GM12878 (cell line): ENCODE measurements around the gene CACNA1G. TPM values are rescaled to one million over a fixed set of nuclear protein-coding genes. Genes with fewer than 3 reads are reported as not detected.

Experiments used
- ATAC-seq: fragments of 200-7000 bp; cut with Tn5 transposase; 3 replicates; pipeline ENCODE4 v1.9.1; 2020; ENCODE audit warnings: mild to moderate bottlenecking, moderate library complexity
- BruUV-seq: library from RNA; stranded (reverse); fragments of 400-500 nt; replicated peaks from 2 replicates; lab custom pipeline; 2021; lab: Mats Ljungman, UMichigan
- CTCF ChIA-PET: fragments of 300-600 bp; sonication (Branson Sonifier 250); formaldehyde crosslinking; extraction: SDS; loops from one replicate; lab custom pipeline; 2021; ENCODE audit warnings: inconsistent platforms; lab: Yijun Ruan, JAX
- POLR2A ChIA-PET: fragments of 350-600 bp; formaldehyde crosslinking; extraction: SDS; loops from one replicate; lab custom pipeline; 2021; ENCODE audit warnings: inconsistent platforms; lab: Charles Lee
- RAD21 ChIA-PET: fragments of 300-600 bp; sonication (Branson Sonifier 250); formaldehyde crosslinking; loops from one replicate; lab custom pipeline; 2023; ENCODE audit warnings: antibody characterized with exemption; ENCODE audit not compliant: unreplicated experiment; lab: Charles Lee
- SMC1A ChIA-PET: fragments of 300-600 bp; sonication (Branson Sonifier 250); formaldehyde crosslinking; loops from one replicate; lab custom pipeline; 2023; ENCODE audit not compliant: unreplicated experiment, uncharacterized antibody; lab: Charles Lee
- DNase-seq: peaks from one replicate; pipeline ENCODE4 v3.0.0-alpha.2; 2011; ENCODE audit warnings: low read depth, low spot score
- FAIRE-seq: peaks from 3 replicates; lab custom pipeline; 2011; peaks lifted over from hg19 to GRCh38; lab: Jason Lieb, UNC
- H2AFZ ChIP-seq: 2 replicates; pipeline ENCODE4 v1.6.0; 2011; ENCODE audit warnings: low read depth, low read length, control low read depth; ENCODE audit not compliant: control insufficient read depth
- H3K27ac ChIP-seq: 2 replicates; pipeline ENCODE4 v1.5.1; 2011; ENCODE audit warnings: control low read depth; ENCODE audit not compliant: control insufficient read depth, insufficient read depth
- H3K27me3 ChIP-seq, 2 experiments: replicated peaks in 1 of 2; 2 replicates each; pipeline versions ENCODE4 v1.6.0 to v1.6.1; 2011; ENCODE audit warnings: low read length in 1 of 2; ENCODE audit not compliant: control insufficient read depth in 2 of 2, insufficient read depth in 2 of 2
- H3K36me3 ChIP-seq, 2 experiments: 2 replicates each; pipeline ENCODE4 v1.5.1; 2011; ENCODE audit warnings: low read length in 1 of 2; ENCODE audit not compliant: control insufficient read depth in 2 of 2, insufficient read depth in 2 of 2
- H3K4me1 ChIP-seq: 2 replicates; pipeline ENCODE4 v1.6.1; 2011; ENCODE audit warnings: mild to moderate bottlenecking, low read length, moderate library complexity, mixed read lengths; ENCODE audit not compliant: control insufficient read depth, insufficient read depth
- H3K4me2 ChIP-seq: 2 replicates; pipeline ENCODE4 v1.6.0; 2011; ENCODE audit warnings: control low read depth; ENCODE audit not compliant: control insufficient read depth, insufficient read depth
- H3K4me3 ChIP-seq: fragments of 200-600 bp; sonication (generic); 2 replicates; pipeline ENCODE4 v1.5.1; 2016
- H3K79me2 ChIP-seq: 2 replicates; pipeline ENCODE4 v1.6.0; 2011; ENCODE audit warnings: low read length; ENCODE audit not compliant: control insufficient read depth, insufficient read depth
- H3K9ac ChIP-seq: 2 replicates; pipeline ENCODE4 v1.8.0; 2011; ENCODE audit warnings: low read length, control low read depth, mixed read lengths; ENCODE audit not compliant: control insufficient read depth, insufficient read depth
- H3K9me3 ChIP-seq: replicated peaks from 3 replicates; pipeline ENCODE4 v1.5.1; 2011; ENCODE audit warnings: mild to moderate bottlenecking, low read length; ENCODE audit not compliant: control insufficient read depth, insufficient read depth
- H4K20me1 ChIP-seq: 2 replicates; pipeline ENCODE4 v1.6.0; 2011; ENCODE audit not compliant: control insufficient read depth, insufficient read depth
- BHLHE40 ChIP-seq, 2 experiments: fragments of 450-650 bp in 1 of 2; IDR thresholded peaks; 2 replicates each; pipeline ENCODE4 v1.6.1; 2011 to 2017; ENCODE audit warnings: low read depth in 2 of 2, borderline replicate concordance in 1 of 2, improper control_type of control experiment in 1 of 2, low read length in 1 of 2, mild to moderate bottlenecking in 1 of 2
- CBX3 ChIP-seq: fragments of 200-600 bp; sonication (generic); IDR thresholded peaks from 2 replicates; pipeline ENCODE4 v1.6.1; 2016; ENCODE audit warnings: low read depth, borderline replicate concordance
- CTCF ChIP-seq, 3 experiments: IDR thresholded peaks in 2 of 3; conservative IDR thresholded peaks in 1 of 3; 2 replicates each; pipeline ENCODE4 v1.5.1; 2011; ENCODE audit warnings: low read depth in 3 of 3, low read length in 3 of 3, mild to moderate bottlenecking in 3 of 3, control low read depth in 2 of 3, moderate library complexity in 2 of 3, inconsistent platforms in 1 of 3, mixed read lengths in 1 of 3; ENCODE audit not compliant: control insufficient read depth in 2 of 3, insufficient read depth in 1 of 3; ENCODE audit errors: extremely low read depth in 1 of 3
- EED ChIP-seq: sonication (generic); IDR thresholded peaks from 2 replicates; pipeline ENCODE4 v1.6.1; 2016; ENCODE audit warnings: antibody characterized with exemption, low read depth
- ESRRA ChIP-seq: IDR thresholded peaks from 2 replicates; pipeline ENCODE4 v1.6.1; 2012; ENCODE audit warnings: mild to moderate bottlenecking, low read length, improper control_type of control experiment
- EZH2 ChIP-seq: IDR thresholded peaks from 2 replicates; pipeline ENCODE4 v1.6.1; 2012; ENCODE audit warnings: low read depth, mild to moderate bottlenecking, control low read depth, inconsistent platforms, low read length, borderline replicate concordance; ENCODE audit not compliant: control insufficient read depth
- HCFC1 ChIP-seq: fragments of 150-350 bp; IDR thresholded peaks from 2 replicates; pipeline ENCODE4 v1.6.1; 2014; ENCODE audit warnings: low read length
- KLF5 ChIP-seq: fragments of 450-650 bp; IDR thresholded peaks from 2 replicates; pipeline ENCODE4 v1.6.1; 2014; ENCODE audit warnings: mild to moderate bottlenecking; ENCODE audit not compliant: partially characterized antibody
- MLLT1 ChIP-seq: fragments of 450-650 bp; IDR thresholded peaks from 2 replicates; pipeline ENCODE4 v1.6.1; 2016; ENCODE audit warnings: mild to moderate bottlenecking
- NFYA ChIP-seq: IDR thresholded peaks from 2 replicates; pipeline ENCODE4 v1.6.1; 2011; ENCODE audit warnings: low read depth, mild to moderate bottlenecking, low read length, improper control_type of control experiment, borderline replicate concordance
- RELA ChIP-seq: fragments of 450-650 bp; IDR thresholded peaks from 2 replicates; pipeline ENCODE4 v1.8.0; 2014; ENCODE audit warnings: borderline replicate concordance; ENCODE audit not compliant: partially characterized antibody
- RUNX3 ChIP-seq: IDR thresholded peaks from 2 replicates; pipeline ENCODE4 v1.6.1; 2012; ENCODE audit warnings: low read length, inconsistent platforms
- SPI1 ChIP-seq: IDR thresholded peaks from 2 replicates; pipeline ENCODE4 v1.6.1; 2011; ENCODE audit warnings: low read depth, mild to moderate bottlenecking, low read length, moderate library complexity, borderline replicate concordance; ENCODE audit not compliant: insufficient read depth
- SREBF1 ChIP-seq: IDR thresholded peaks from 2 replicates; pipeline ENCODE4 v1.6.1; 2012; ENCODE audit warnings: mild to moderate bottlenecking, low read length
- SRF ChIP-seq, 2 experiments: IDR thresholded peaks; 2 replicates each; pipeline ENCODE4 v1.6.1; 2011; ENCODE audit warnings: low read depth in 2 of 2, low read length in 2 of 2, mild to moderate bottlenecking in 1 of 2, moderate library complexity in 1 of 2
- ZZZ3 ChIP-seq: IDR thresholded peaks from 2 replicates; pipeline ENCODE4 v1.6.1; 2011; ENCODE audit warnings: low read depth; ENCODE audit not compliant: control insufficient read depth, insufficient read length
- WGBS: methylation state at CpG from one replicate; pipeline ENCODE4 v1.1.6; 2016; ENCODE audit warnings: low lambda C conversion rate; ENCODE audit not compliant: insufficient replicate concordance, insufficient coverage; ENCODE audit errors: missing lambda C conversion rate; 5-methylcytosine and 5-hydroxymethylcytosine counted together
- in situ Hi-C: fragments of 300-500 bp; cut with MboI; formaldehyde crosslinking; loops from 9 replicates; pipeline ENCODE4 v1.14.3; 2018; ENCODE audit warnings: mixed read lengths
- intact Hi-C: fragments of 100-400 bp; cut with micrococcal nuclease; formaldehyde crosslinking; loops from one replicate; pipeline ENCODE4 v1.14.2; 2022; ENCODE audit not compliant: unreplicated experiment
- polyA plus RNA-seq, 11 experiments: library from polyadenylated mRNA; depleted of rRNA in 4 of 11; unstranded in 6 of 11; stranded (reverse) in 5 of 11; fragments of >200 nt; fragmentation: Nextera tagmentation in 4 of 11; fragmentation: Illumina TruSeq in 1 of 11; extraction: Ambion mirVana in 4 of 11; extraction: Trizol in 1 of 11; gene quantifications; 1 replicate in 1 of 11; 2 replicates in 10 of 11; pipeline versions ENCODE4 v1.2.1 to v1.2.3, GENCODE V29; 2011 to 2016; ENCODE audit warnings: inconsistent platforms in 2 of 11, missing spikeins in 2 of 11, low read depth in 1 of 11
- total RNA-seq, 4 experiments: library from RNA; depleted of rRNA in 3 of 4; stranded (reverse); fragments of >200 nt in 3 of 4; fragmentation: Illumina TruSeq in 1 of 4; extraction: Trizol in 1 of 4; gene quantifications; 2 replicates each; pipeline versions ENCODE4 v1.2.1 to v1.2.3, GENCODE V29; 2013 to 2021

The CACNA1G gene
- total and polyA plus RNA-seq, 10 of the 15 experiments (the other 5 are each of a cell fraction or from before 2014, with no cell fraction given), result 0.03 to 0.15 TPM; not detected in 8

- TF ChIP-seq SRF (IDR thresholded peaks at IDR 0.05; ENCODE audit: low read depth in 2 of 2, low read length in 2 of 2) (no peak), EZH2 (no peak), EED (no peak), SREBF1 (no peak), HCFC1 (no peak)
Measured at GRCh38 chr17:50517011-50517410, 43.5 kb upstream of the CACNA1G start (continued).

GRCh38 chr17:50517504-50518383 lies 42.8 kb upstream of the CACNA1G start:
- Histone ChIP-seq H3K4me1 (no peaks in the 10 kb centered on the region), H3K4me2 (no peak overlapping the region), H2AFZ (no peak overlapping the region), H3K27me3 (no peaks in the 10 kb centered on the region), H3K9ac (no peak overlapping the region), H3K9me3 (no peaks in the 10 kb centered on the region), H3K27ac (no peak overlapping the region), H4K20me1 (no peaks in the 10 kb centered on the region), H3K36me3 (no peaks in the 10 kb centered on the region), H3K4me3 (no peak overlapping the region), H3K79me2 (no peaks in the 10 kb centered on the region)
- TF ChIP-seq MLLT1, result no peak
- no peak for TF ChIP-seq SPI1
- TF ChIP-seq RELA, result no peak
- no peak for TF ChIP-seq CBX3
- TF ChIP-seq KLF5, result no peak
- no peak for TF ChIP-seq ZZZ3
- no peak for TF ChIP-seq NFYA
- TF ChIP-seq CTCF (IDR thresholded peaks at IDR 0.05 in 2 of 3, conservative IDR thresholded peaks at IDR 0.05 in 1 of 3; ENCODE audit: control insufficient read depth in 2 of 3, extremely low read depth in 1 of 3, insufficient read depth in 1 of 3, low read depth in 3 of 3, low read length in 3 of 3), result no peak
- no peak for TF ChIP-seq BHLHE40 (IDR thresholded peaks at IDR 0.05; ENCODE audit: borderline replicate concordance in 1 of 2, low read depth in 2 of 2, low read length in 1 of 2)
- no peak for TF ChIP-seq RUNX3
- no peak for TF ChIP-seq ESRRA
- WGBS, result 49% methylated on average over 8 of the region's 8 CpGs
- RAD21 ChIA-PET, result no interaction called here
- in situ Hi-C loops, result no loop called here
- CTCF ChIA-PET, result no interaction called here
- POLR2A ChIA-PET, result no interaction called here
- intact Hi-C loops, result no loop called here
- FAIRE-seq, result no peak
- SMC1A ChIA-PET, result no interaction called here
- BruUV-seq, result no TSS peak
- DNase-seq, result no peak
- ATAC-seq, result no peak
